ENCODE results near the gene MRAS. TPM values are rescaled to one million over a fixed set of nuclear protein-coding genes. Genes with fewer than 3 reads are reported as not detected.
A peak's percentile ranks its signal among the peaks of the same experiment; 100 is the strongest.

MRAS gene
- 12.7 and 13.2 TPM in 2 replicates for total RNA-seq (2022)
- percentile 37 among the genes with signal in this experiment for Bru-seq, nascent RNA
- percentile 47 among the genes with signal in this experiment for BruChase-seq, experiment 1, labeled RNA remaining after a 6-hour chase
- percentile 45 among the genes with signal in this experiment for BruChase-seq, experiment 2, labeled RNA remaining after a 2-hour chase
- long read RNA-seq, partial matches to known transcripts, result 0 of 10 reads
- long read RNA-seq, other reads (novel, unspliced or antisense), result 8 of 10 reads

DNA sequence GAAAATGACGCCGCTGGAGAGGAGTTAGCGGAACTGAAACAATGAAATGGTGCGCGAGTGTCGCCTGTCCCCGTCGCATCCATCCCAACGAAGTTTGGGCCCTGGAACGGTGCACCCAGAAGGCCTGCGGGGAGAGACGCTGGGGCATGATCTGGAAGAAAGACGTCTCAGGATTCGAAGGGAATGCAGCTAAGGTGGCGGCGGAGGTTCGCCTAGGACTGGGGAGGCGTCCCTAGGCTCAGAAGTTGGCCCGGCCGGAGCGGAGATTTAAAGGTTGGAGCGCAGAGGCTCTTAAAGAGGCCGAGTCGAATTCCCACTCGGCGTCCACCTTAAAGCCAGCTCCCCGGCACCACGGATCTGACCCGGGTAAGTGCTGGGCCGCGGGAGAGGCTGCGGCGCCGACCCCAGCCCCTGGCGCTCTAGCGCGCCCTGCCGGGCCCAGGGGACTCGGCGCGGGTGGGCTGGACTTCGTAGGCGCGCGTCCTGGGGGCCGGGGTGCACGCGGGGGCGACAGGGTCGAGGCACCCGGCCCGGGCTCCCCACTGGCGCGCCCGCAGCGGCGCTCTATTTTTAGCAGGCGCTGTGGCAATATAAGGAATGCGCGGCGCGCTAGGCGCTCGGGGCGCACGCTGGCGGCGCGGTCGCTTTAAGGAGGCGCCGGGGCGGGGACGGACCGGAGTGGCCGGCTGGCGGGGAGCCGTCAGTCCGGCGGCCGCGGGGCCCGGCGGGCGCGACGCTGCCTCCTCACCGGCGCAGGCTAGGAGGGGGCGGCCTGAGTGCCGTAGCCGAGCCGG, at the start of gene MRAS:
TSS of gene MRAS (plus strand) at position 620 of the 794 bp plus-strand sequence. CDS start 24,305 bp downstream, outside the sequence.
- peak; percentile 82 for DNase-seq
- BruUV-seq (replicated peaks), result no TSS peak
- CTCF ChIA-PET, result interaction anchor here (0.5 to 1.5 kb wide), 5 partner anchors 19 to 588 kb away, joined by 3 to 4 read pairs (median 3); no protein-coding TSS in a partner anchor
- H3K4me1 Mint-ChIP-seq (ENCODE audit: low read depth, unreplicated experiment), result peaks cover 8% of the 10 kb centered on the region
- peak within 1 kb of the TSS; percentile 15 for H3K27ac Mint-ChIP-seq (ENCODE audit: unreplicated experiment)
- TF ChIP-seq, protein P1, sequence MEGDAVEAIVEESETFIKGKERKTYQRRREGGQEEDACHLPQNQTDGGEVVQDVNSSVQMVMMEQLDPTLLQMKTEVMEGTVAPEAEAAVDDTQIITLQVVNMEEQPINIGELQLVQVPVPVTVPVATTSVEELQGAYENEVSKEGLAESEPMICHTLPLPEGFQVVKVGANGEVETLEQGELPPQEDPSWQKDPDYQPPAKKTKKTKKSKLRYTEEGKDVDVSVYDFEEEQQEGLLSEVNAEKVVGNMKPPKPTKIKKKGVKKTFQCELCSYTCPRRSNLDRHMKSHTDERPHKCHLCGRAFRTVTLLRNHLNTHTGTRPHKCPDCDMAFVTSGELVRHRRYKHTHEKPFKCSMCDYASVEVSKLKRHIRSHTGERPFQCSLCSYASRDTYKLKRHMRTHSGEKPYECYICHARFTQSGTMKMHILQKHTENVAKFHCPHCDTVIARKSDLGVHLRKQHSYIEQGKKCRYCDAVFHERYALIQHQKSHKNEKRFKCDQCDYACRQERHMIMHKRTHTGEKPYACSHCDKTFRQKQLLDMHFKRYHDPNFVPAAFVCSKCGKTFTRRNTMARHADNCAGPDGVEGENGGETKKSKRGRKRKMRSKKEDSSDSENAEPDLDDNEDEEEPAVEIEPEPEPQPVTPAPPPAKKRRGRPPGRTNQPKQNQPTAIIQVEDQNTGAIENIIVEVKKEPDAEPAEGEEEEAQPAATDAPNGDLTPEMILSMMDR (IDR thresholded peaks at IDR 0.05; ENCODE audit: unreplicated experiment), result peak; percentile 36
- intact Hi-C loops (cut with micrococcal nuclease; ENCODE audit: unreplicated experiment), result loop anchor here (1.0 kb wide), 1 partner anchor 16 kb away; no protein-coding TSS in a partner anchor
- peaks cover 16% of the 10 kb centered on the region for H3K27me3 Mint-ChIP-seq (ENCODE audit: unreplicated experiment)
- H3K4me3 Mint-ChIP-seq (ENCODE audit: low read depth, unreplicated experiment), result peak within 1 kb of the TSS; percentile 82
- peaks cover 21% of the 10 kb centered on the region for H3K36me3 Mint-ChIP-seq (ENCODE audit: insufficient read depth, unreplicated experiment)
- H3K9me3 Mint-ChIP-seq (ENCODE audit: low read depth, unreplicated experiment), result no peaks in the 10 kb centered on the region

- Mint-ChIP-seq H3K4me3 (ENCODE audit: low read depth, unreplicated experiment) (no peak overlapping the region), H3K4me1 (ENCODE audit: low read depth, unreplicated experiment) (no peaks in the 10 kb centered on the region), H3K36me3 (ENCODE audit: insufficient read depth, unreplicated experiment) (peaks cover 13% of the 10 kb centered on the region), H3K27ac (ENCODE audit: unreplicated experiment) (no peak overlapping the region), H3K9me3 (ENCODE audit: low read depth, unreplicated experiment) (no peaks in the 10 kb centered on the region), H3K27me3 (ENCODE audit: unreplicated experiment) (no peaks in the 10 kb centered on the region)
- CTCF ChIA-PET, result no interaction called here
- intact Hi-C loops (cut with micrococcal nuclease; ENCODE audit: unreplicated experiment), result no loop called here
- TF ChIP-seq, protein P1 (IDR thresholded peaks at IDR 0.05; ENCODE audit: unreplicated experiment), result no peak
- DNase-seq, result no peak
- BruUV-seq (replicated peaks), result no TSS peak
Observed at GRCh38 chr3:138300647-138301046, 47.7 kb upstream of the MRAS start.

GRCh38 chr3:138303474-138303873, 44.9 kb upstream of the MRAS start:
- no TSS peak for BruUV-seq (replicated peaks)
- TF ChIP-seq, protein P1 (IDR thresholded peaks at IDR 0.05; ENCODE audit: unreplicated experiment), result no peak
- Mint-ChIP-seq H3K9me3 (ENCODE audit: low read depth, unreplicated experiment) (no peaks in the 10 kb centered on the region), H3K27ac (ENCODE audit: unreplicated experiment) (no peak overlapping the region), H3K27me3 (ENCODE audit: unreplicated experiment) (no peaks in the 10 kb centered on the region), H3K4me3 (ENCODE audit: low read depth, unreplicated experiment) (no peak overlapping the region), H3K36me3 (ENCODE audit: insufficient read depth, unreplicated experiment) (peaks cover 16% of the 10 kb centered on the region), H3K4me1 (ENCODE audit: low read depth, unreplicated experiment) (no peaks in the 10 kb centered on the region)
- intact Hi-C loops (cut with micrococcal nuclease; ENCODE audit: unreplicated experiment), result no loop called here
- DNase-seq, result no peak
- CTCF ChIA-PET, result interaction anchor here (0.6 kb wide), 1 partner anchor 66 kb away, joined by 3 read pairs; no protein-coding TSS in a partner anchor

DNA sequence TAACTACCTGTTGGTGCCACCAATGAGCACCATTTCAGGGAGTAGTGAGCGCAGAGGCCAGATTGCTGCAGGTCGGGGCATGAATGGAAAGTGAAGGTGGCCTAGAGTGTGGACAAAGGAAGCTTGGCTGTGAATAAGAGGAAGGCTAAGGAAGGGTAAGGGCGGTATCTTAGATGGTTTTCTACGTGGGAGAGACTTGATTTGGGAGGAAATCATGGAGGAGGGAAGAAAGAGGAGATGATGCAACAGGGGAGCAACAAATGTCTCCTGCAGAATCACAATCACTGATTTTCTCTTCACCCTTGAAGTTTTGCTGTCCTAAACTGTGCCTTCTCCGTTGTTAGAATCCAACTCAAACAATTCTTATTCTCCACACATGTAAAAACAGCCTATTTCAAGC, 40.5 kb upstream of the MRAS start:
- Mint-ChIP-seq H3K27ac (ENCODE audit: unreplicated experiment) (no peak overlapping the region), H3K36me3 (ENCODE audit: insufficient read depth, unreplicated experiment) (peaks cover 3% of the 10 kb centered on the region), H3K9me3 (ENCODE audit: low read depth, unreplicated experiment) (peaks cover 4% of the 10 kb centered on the region), H3K27me3 (ENCODE audit: unreplicated experiment) (peaks cover 19% of the 10 kb centered on the region), H3K4me3 (ENCODE audit: low read depth, unreplicated experiment) (no peak overlapping the region), H3K4me1 (ENCODE audit: low read depth, unreplicated experiment) (no peaks in the 10 kb centered on the region)
- TF ChIP-seq, protein P1 (IDR thresholded peaks at IDR 0.05; ENCODE audit: unreplicated experiment), result no peak
- intact Hi-C loops (cut with micrococcal nuclease; ENCODE audit: unreplicated experiment), result no loop called here
- no peak for DNase-seq
- BruUV-seq (replicated peaks), result no TSS peak
- CTCF ChIA-PET, result no interaction called here

Measured in Calu3 (cell line).